ENCODE measurements around the gene PPM1K. TPM values are rescaled to one million over a fixed set of nuclear protein-coding genes. Genes with fewer than 3 reads are reported as not detected.

PPM1K gene
- total RNA-seq, 2 experiments from 2014 or later = 71.0 to 78.1 TPM

DNA sequence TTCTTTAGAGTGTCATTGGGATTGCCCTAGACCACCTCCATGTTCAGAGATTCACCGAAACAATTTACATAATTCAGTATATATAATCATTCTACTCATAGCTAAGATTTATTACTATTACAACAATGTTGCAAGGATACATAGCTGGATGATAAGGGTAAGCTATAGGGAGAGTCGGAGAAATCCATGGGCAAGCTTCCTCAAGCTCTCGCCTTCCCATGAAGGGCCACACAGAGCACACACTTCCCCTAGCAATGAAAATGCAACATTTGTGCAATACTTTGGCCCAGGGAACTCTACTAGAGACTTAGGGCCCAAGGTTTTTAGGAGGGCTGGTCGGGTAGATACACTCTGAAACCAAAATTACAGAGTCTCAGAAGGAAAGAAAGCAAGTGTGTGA is 76.2 kb downstream of the PPM1K start:
- H3K9me3 ChIP-seq (ENCODE audit: control insufficient read depth in 1 of 2, insufficient read depth in 1 of 2, low read length in 2 of 2) = no peaks in the 10 kb centered on the region
- no peaks in the 10 kb centered on the region for H3K27me3 Mint-ChIP-seq
- CTCF ChIA-PET = interaction anchor here (0.9 to 1.3 kb wide), 2 partner anchors 10 to 175 kb away, joined by 3 to 4 read pairs; no protein-coding TSS in a partner anchor
- no peak for DNase-seq
- H3K4me1 Mint-ChIP-seq (ENCODE audit: low read depth) = no peaks in the 10 kb centered on the region
- POLR2A ChIA-PET = no interaction called here
- H3K4me3 Mint-ChIP-seq = no peak overlapping the region
- TF ChIP-seq, protein P1, sequence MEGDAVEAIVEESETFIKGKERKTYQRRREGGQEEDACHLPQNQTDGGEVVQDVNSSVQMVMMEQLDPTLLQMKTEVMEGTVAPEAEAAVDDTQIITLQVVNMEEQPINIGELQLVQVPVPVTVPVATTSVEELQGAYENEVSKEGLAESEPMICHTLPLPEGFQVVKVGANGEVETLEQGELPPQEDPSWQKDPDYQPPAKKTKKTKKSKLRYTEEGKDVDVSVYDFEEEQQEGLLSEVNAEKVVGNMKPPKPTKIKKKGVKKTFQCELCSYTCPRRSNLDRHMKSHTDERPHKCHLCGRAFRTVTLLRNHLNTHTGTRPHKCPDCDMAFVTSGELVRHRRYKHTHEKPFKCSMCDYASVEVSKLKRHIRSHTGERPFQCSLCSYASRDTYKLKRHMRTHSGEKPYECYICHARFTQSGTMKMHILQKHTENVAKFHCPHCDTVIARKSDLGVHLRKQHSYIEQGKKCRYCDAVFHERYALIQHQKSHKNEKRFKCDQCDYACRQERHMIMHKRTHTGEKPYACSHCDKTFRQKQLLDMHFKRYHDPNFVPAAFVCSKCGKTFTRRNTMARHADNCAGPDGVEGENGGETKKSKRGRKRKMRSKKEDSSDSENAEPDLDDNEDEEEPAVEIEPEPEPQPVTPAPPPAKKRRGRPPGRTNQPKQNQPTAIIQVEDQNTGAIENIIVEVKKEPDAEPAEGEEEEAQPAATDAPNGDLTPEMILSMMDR (IDR thresholded peaks at IDR 0.05) = no peak
- H3K9me3 Mint-ChIP-seq = no peaks in the 10 kb centered on the region
- ATAC-seq (ENCODE audit: poor library complexity) = no peak
- no peak overlapping the region for H3K27ac Mint-ChIP-seq
- H3K4me3 ChIP-seq (ENCODE audit: low read length) = no peak overlapping the region
- H3K4me1 ChIP-seq (ENCODE audit: insufficient read depth, low read length) = no peaks in the 10 kb centered on the region
- H3K36me3 ChIP-seq (ENCODE audit: insufficient read depth, low read length) = no peaks in the 10 kb centered on the region
- no peaks in the 10 kb centered on the region for H3K36me3 Mint-ChIP-seq (ENCODE audit: low read depth)
- intact Hi-C loops (cut with DNase I, micrococcal nuclease) = no loop called here
- no peak overlapping the region for H3K27ac ChIP-seq (ENCODE audit: low read depth in 1 of 2, low read length in 2 of 2)
- no peaks in the 10 kb centered on the region for H3K27me3 ChIP-seq (ENCODE audit: control insufficient read depth in 1 of 2, insufficient read depth in 2 of 2, low read length in 2 of 2)

Other genes with a start within 250 kb of the PPM1K start
- gene ABCG2, start 125.9 kb downstream of the PPM1K start, total RNA-seq = not detected
- 10 to 100 TPM in 1 of 2 experiments, 1 to 10 TPM in 1; 9.5 to 10.6 TPM for gene HERC6, start 94.3 kb upstream of the PPM1K start, total RNA-seq
- gene HERC5, start 172.6 kb upstream of the PPM1K start, total RNA-seq = 10 to 100 TPM; 23.6 to 23.9 TPM
- gene PYURF, start 239.2 kb upstream of the PPM1K start, total RNA-seq = 10 to 100 TPM; 25.3 to 26.8 TPM